ENCODE measurements around the gene CISD1.

CISD1 gene

GRCh38 chr10:58304099-58304633 is 35.2 kb downstream of the CISD1 start:
- no peak for DNase-seq (ENCODE audit: low read depth, low spot score)
- no peak overlapping the region for H3K27ac ChIP-seq

- DNase-seq (ENCODE audit: low read depth, low spot score), result no peak
- no peak overlapping the region for H3K27ac ChIP-seq
Observed at GRCh38 chr10:58305821-58306220, 36.9 kb downstream of the CISD1 start.

GRCh38 chr10:58307676-58308075 is 38.7 kb downstream of the CISD1 start:
- H3K27ac ChIP-seq, result no peak overlapping the region
- no peak for DNase-seq (ENCODE audit: low read depth, low spot score)

- H3K27ac ChIP-seq, result no peak overlapping the region
- DNase-seq (ENCODE audit: low read depth, low spot score), result no peak
Observed at GRCh38 chr10:58311026-58311425, 42.1 kb downstream of the CISD1 start.

- no peak for DNase-seq (ENCODE audit: low read depth, low spot score)
- H3K27ac ChIP-seq, result no peak overlapping the region
Observed at GRCh38 chr10:58316874-58317273, 47.9 kb downstream of the CISD1 start.

- no peak for DNase-seq (ENCODE audit: low read depth, low spot score)
- no peak overlapping the region for H3K27ac ChIP-seq
Observed at GRCh38 chr10:58318346-58318745, 49.4 kb downstream of the CISD1 start.

GRCh38 chr10:58319599-58319998 is 50.6 kb downstream of the CISD1 start:
- no peak for DNase-seq (ENCODE audit: low read depth, low spot score)
- no peak overlapping the region for H3K27ac ChIP-seq

GRCh38 chr10:58320351-58321049 is 51.5 kb downstream of the CISD1 start:
- H3K27ac ChIP-seq, result no peak overlapping the region
- no peak for DNase-seq (ENCODE audit: low read depth, low spot score)

- no peak for DNase-seq (ENCODE audit: low read depth, low spot score)
- no peak overlapping the region for H3K27ac ChIP-seq
Observed at GRCh38 chr10:58322072-58322834, 53.3 kb downstream of the CISD1 start.

GRCh38 chr10:58322835-58323209 is 53.9 kb downstream of the CISD1 start:
- no peak for DNase-seq (ENCODE audit: low read depth, low spot score)
- no peak overlapping the region for H3K27ac ChIP-seq

GRCh38 chr10:58326967-58327381 is 58.0 kb downstream of the CISD1 start:
- no peak overlapping the region for H3K27ac ChIP-seq
- no peak for DNase-seq (ENCODE audit: low read depth, low spot score)

GRCh38 chr10:58328233-58328632 is 59.3 kb downstream of the CISD1 start:
- DNase-seq (ENCODE audit: low read depth, low spot score), result no peak
- H3K27ac ChIP-seq, result no peak overlapping the region

- no peak overlapping the region for H3K27ac ChIP-seq
- DNase-seq (ENCODE audit: low read depth, low spot score), result no peak
Observed at GRCh38 chr10:58330431-58330830, 61.5 kb downstream of the CISD1 start.

GRCh38 chr10:58331646-58332045 is 62.7 kb downstream of the CISD1 start:
- DNase-seq (ENCODE audit: low read depth, low spot score), result no peak
- H3K27ac ChIP-seq, result no peak overlapping the region

- peak; percentile 34 for DNase-seq (ENCODE audit: low read depth, low spot score)
- peak within 1 kb of the TSS; percentile 54 for H3K27ac ChIP-seq
Observed at GRCh38 chr10:58334817-58335305, 65.9 kb downstream of the CISD1 start, which contains the start of gene UBE2D1. TSS of gene UBE2D1 (plus strand) at chr10:58335006. CDS start at chr10:58335202, 196 bp downstream.

GRCh38 chr10:58335306-58336005 is 66.5 kb downstream of the CISD1 start:
- peak overlapping the region; percentile 54 for H3K27ac ChIP-seq
- peak; percentile 33 for DNase-seq (ENCODE audit: low read depth, low spot score)

- DNase-seq (ENCODE audit: low read depth, low spot score), result no peak
Observed at GRCh38 chr10:58336242-58336641, 67.3 kb downstream of the CISD1 start.

More at GRCh38 chr10:58336242-58336641, 67.3 kb downstream of the CISD1 start:
- H3K27ac ChIP-seq, result no peak overlapping the region
